Pancreas (tissue), 10 donors: ENCODE results near the gene OVOL2. TPM values are rescaled to one million over a fixed set of nuclear protein-coding genes. Genes with fewer than 3 reads are reported as not detected.

ENCODE experiments used
- ATAC-seq, 4 donors: fragments of 200-7000 bp; cut with Tn5 transposase; one replicate each; pipeline versions ENCODE4 v1.8.0 to v1.9.1; 2020; ENCODE audit warnings: mild to moderate bottlenecking in 4 of 4, moderate library complexity in 4 of 4
- DNase-seq, 6 donors: peaks; one replicate each; pipeline ENCODE4 v3.0.0-alpha.2; 2020
- FAIRE-seq: peaks from 2 replicates; lab custom pipeline; 2012; peaks lifted over from hg19 to GRCh38; lab: Jason Lieb, UNC
- H3K27ac ChIP-seq, 4 donors: fragments of 200-600 bp; sonication (generic); 1 replicate in 3 of 4; 2 replicates in 1 of 4; pipeline versions ENCODE4 v1.5.0 to v1.8.0; 2020
- H3K27me3 ChIP-seq, 4 donors: fragments of 200-600 bp; one replicate each; pipeline ENCODE4 v1.8.0; 2021
- H3K36me3 ChIP-seq, 3 donors: fragments of 200-600 bp; sonication (generic) in 1 of 3; one replicate each; pipeline versions ENCODE4 v1.5.0 to v1.8.0; 2020 to 2021
- H3K4me1 ChIP-seq, 3 donors: fragments of 200-600 bp; one replicate each; pipeline ENCODE4 v1.8.0; 2021
- H3K4me3 ChIP-seq, 4 donors: fragments of 200-600 bp; sonication (generic) in 2 of 4; one replicate each; pipeline versions ENCODE4 v1.5.0 to v1.8.0; 2020 to 2021
- H3K9me3 ChIP-seq, 4 donors: fragments of 200-600 bp; one replicate each; pipeline ENCODE4 v1.8.0; 2021
- CTCF ChIP-seq, 4 donors: fragments of 200-600 bp; sonication (generic) in 3 of 4; IDR thresholded peaks; one replicate each; pipeline versions ENCODE4 v1.5.0 to v1.8.0; 2021; ENCODE audit warnings: antibody characterized with exemption in 4 of 4
- WGBS, 2 donors: extraction: QIAGEN DNeasy Blood & Tissue Kit; methylation state at CpG; one replicate each; pipeline ENCODE4 v1.1.7; 2013; 5-methylcytosine and 5-hydroxymethylcytosine counted together
- intact Hi-C, 3 donors: fragments of 100-400 bp; cut with DNase I; formaldehyde crosslinking; loops; one replicate each; pipeline versions ENCODE4 v1.11.1 to v1.14.2; 2022
- polyA plus RNA-seq, 2 donors: library from polyadenylated mRNA; stranded (reverse); fragments of 200-250 nt; gene quantifications; one replicate each; pipeline ENCODE4 v1.2.3, GENCODE V29; 2013
- total RNA-seq, 6 donors: library from RNA; stranded (reverse); fragmentation: NEBNext Ultra II Directional in 4 of 6; extraction: Animal tissue kit (Norgen Biotek cat#: 25700) in 4 of 6; gene quantifications; one replicate each; pipeline versions ENCODE4 v1.2.1 to v1.2.4, GENCODE V29; 2021 to 2023
- donor health status: healthy with polysubstance abuse.
- donor health status: DM: no; HTN: no; CAD: no; lungs with moderate emphysema.
- donor health status: DM: no; HTN: no; CAD: no.
- donor health status: control.
- donor health status: control.
- donor health status: Bipolar disorder and iron deficiency.
- donor health status: DM: yes; HTN: yes; CAD: no.
- donor health status: DM: no; HTN: no; CAD: no.
- donor health status: DM: no; HTN: no; CAD: no.
- donor health status: DM: yes; HTN: yes; CAD: no.

OVOL2 gene
- total and polyA plus RNA-seq, 8 donors, result 4.2 to 7.9 (median 4.9) TPM

- no peaks in the 10 kb centered on the region for H3K27me3 ChIP-seq
- 65 to 75% methylated on average over 13 of the region's 13 CpGs for WGBS, 2 donors
- DNase-seq, result no peak
- no peak for TF ChIP-seq CTCF (IDR thresholded peaks at IDR 0.05)
- no peaks in the 10 kb centered on the region for H3K9me3 ChIP-seq
- no peaks in the 10 kb centered on the region for H3K4me1 ChIP-seq
- no peak for FAIRE-seq
- no peak overlapping the region for H3K4me3 ChIP-seq
- H3K27ac ChIP-seq, result no peak overlapping the region
- ATAC-seq, result no peak
- intact Hi-C loops, result no loop called here
- H3K36me3 ChIP-seq, result no peaks in the 10 kb centered on the region
These were observed 9.0 kb upstream of the OVOL2 start for GRCh38 chr20:18066421-18067333.

GRCh38 chr20:18063676-18064075 is 6.0 kb upstream of the OVOL2 start:
- intact Hi-C loops, result no loop called here
- no peak for FAIRE-seq
- whole genome bisulfite sequencing, 2 donors, result 93 to 96% methylated on average over 6 of the region's 6 CpGs

GRCh38 chr20:18059603-18060002 is 1.9 kb upstream of the OVOL2 start:
- H3K4me1 ChIP-seq, result peaks cover 0 to 8% (median 0%) of the 10 kb centered on the region in 3 donors
- H3K36me3 ChIP-seq, result no peaks in the 10 kb centered on the region
- no peaks in the 10 kb centered on the region for H3K9me3 ChIP-seq
- ATAC-seq, result no peak
- 24 to 26% methylated on average over 2 of the region's 2 CpGs for WGBS, 2 donors
- H3K4me3 ChIP-seq, result peak overlapping the region in 3 of 4 donors; percentile 19 to 71 (median 69)
- TF ChIP-seq CTCF (IDR thresholded peaks at IDR 0.05), result no peak
- DNase-seq, result no peak
- H3K27me3 ChIP-seq, result no peaks in the 10 kb centered on the region
- peak overlapping the region in 1 of 4 donors; percentile 87 for H3K27ac ChIP-seq
- intact Hi-C loops, result no loop called here
- FAIRE-seq, result no peak

More at GRCh38 chr20:18063676-18064075, 6.0 kb upstream of the OVOL2 start:
- Histone ChIP-seq H3K36me3 (no peaks in the 10 kb centered on the region), H3K4me3 (no peak overlapping the region), H3K27ac (no peak overlapping the region), H3K27me3 (no peaks in the 10 kb centered on the region), H3K4me1 (peaks cover 0 to under 1% (median 0%) of the 10 kb centered on the region in 3 donors), H3K9me3 (no peaks in the 10 kb centered on the region)
- DNase-seq (no peak), ATAC-seq (no peak)
- no peak for TF ChIP-seq CTCF (IDR thresholded peaks at IDR 0.05)

GRCh38 chr20:18058661-18059467 is 1.1 kb upstream of the OVOL2 start:
- FAIRE-seq, result no peak
- H3K9me3 ChIP-seq, result no peaks in the 10 kb centered on the region
- no peak for TF ChIP-seq CTCF (IDR thresholded peaks at IDR 0.05)
- H3K27me3 ChIP-seq, result no peaks in the 10 kb centered on the region
- 2% methylated on average over 40 to 46 of the region's 46 CpGs for WGBS, 2 donors
- ATAC-seq, result peak; percentile 60 to 75 (median 70)
- peak overlapping the region; percentile 5 to 71 (median 44) for H3K4me3 ChIP-seq
- peaks cover 0 to 8% (median 0%) of the 10 kb centered on the region in 3 donors for H3K4me1 ChIP-seq
- DNase-seq, result peak; percentile 51 to 88 (median 66)
- no peaks in the 10 kb centered on the region for H3K36me3 ChIP-seq
- H3K27ac ChIP-seq, result peak overlapping the region; percentile 50 to 87 (median 71)
- intact Hi-C loops, result no loop called here
